HG03108 (cell line): ENCODE results near the gene GYPC.
"Not testable (repeated sequence)": the region's sequence is repeated elsewhere in the genome, so short reads cannot be mapped to it uniquely, and the experiment has no call there.

Experiments used
- ATAC-seq: cut with Tn5 transposase; IDR thresholded peaks from one replicate; pipeline ENCODE4 v1.9.1; 2021; ENCODE audit warnings: moderate library complexity; ENCODE audit not compliant: unreplicated experiment

The GYPC gene

DNA sequence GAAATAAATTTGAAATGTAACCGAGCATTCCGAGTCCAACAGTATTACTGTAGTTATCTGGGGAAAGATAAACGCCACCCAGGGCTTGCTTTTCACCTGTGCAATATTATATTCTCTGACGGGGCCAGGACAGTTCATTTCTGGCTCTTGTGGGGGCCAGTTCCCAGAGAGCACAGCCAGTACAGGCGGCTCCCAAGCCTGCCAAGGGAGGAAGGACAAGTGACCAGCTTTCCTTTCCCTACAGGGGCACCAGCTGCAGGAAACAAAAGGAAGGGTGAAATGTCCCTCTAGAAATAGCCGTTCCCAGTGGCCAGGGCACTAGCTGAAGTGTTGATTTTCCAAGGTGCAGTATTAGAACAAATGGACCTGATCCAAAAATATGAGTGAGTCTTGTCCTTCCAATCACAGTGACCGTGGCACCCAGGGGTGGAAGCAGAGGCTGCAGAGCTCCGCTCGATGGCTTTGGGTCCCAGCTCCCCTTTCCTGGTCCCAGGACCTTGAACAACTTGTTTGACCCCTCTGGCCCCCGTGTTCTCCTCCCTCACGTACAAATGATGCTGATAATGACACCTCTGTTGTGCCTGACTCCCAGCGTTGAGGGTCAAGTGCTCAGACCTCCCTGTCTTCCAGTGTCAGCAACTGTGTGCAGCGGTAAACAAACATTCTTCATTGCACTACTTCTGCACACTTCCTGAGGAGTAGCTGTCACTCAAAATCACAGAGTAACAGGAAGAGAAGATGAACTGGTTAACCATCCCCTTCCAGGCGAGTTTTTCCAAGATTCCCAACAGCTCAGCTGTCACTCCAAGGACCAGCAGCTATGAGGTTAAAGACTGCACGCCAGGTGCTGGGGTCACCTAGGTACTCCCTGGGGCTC, 40.9 kb downstream of the GYPC start:
- no peak for ATAC-seq

DNA sequence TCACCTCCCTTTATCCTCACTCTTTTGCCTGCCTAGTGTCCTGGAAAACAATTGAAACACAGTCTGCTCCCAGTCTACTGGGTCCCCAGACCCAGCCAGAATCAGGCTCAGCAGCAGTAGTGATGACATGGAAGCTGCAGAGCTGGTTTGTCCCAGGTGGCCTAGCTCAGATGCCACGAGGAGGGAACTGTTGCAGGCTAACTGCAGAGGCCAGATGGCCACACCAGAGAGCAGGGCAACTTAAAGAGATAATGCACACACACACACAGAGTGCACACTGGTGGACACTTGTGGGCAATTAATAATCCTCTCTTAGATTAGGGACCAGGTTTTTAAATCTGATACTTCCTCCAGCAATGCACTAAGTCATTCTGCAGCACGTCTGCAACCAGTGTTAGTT, 42.4 kb downstream of the GYPC start:
- ATAC-seq, result no peak

DNA sequence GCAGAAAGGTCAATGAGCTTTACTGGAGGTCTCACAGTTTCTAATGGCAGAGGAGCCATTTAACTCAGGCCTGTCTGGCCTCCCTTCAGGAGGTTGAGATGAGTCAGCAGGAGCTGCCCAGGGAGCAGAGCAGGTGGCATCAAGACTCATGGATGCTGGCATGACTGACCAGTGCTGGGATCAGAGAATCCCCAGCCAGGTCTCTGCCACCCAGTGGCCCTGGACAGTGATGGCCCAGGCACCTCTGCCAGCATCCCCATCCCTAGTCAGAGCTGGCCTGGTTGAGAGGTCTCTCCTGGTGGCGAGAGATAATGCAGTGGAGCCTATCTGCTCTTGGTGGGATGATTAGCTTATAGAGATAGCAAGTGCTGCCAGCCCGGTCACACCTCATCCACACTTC, 43.1 kb downstream of the GYPC start:
- ATAC-seq, result no peak

GRCh38 chr2:126699716-126700581, 44.0 kb downstream of the GYPC start:
- ATAC-seq, result no peak

- no peak for ATAC-seq
Observed at GRCh38 chr2:126700677-126701076, 44.7 kb downstream of the GYPC start.

- no peak for ATAC-seq
Observed at GRCh38 chr2:126703311-126703710, 47.4 kb downstream of the GYPC start.

GRCh38 chr2:126704434-126705160, 48.6 kb downstream of the GYPC start:
- ATAC-seq, result no peak

GRCh38 chr2:126707191-126707590, 51.2 kb downstream of the GYPC start:
- ATAC-seq, result no peak

DNA sequence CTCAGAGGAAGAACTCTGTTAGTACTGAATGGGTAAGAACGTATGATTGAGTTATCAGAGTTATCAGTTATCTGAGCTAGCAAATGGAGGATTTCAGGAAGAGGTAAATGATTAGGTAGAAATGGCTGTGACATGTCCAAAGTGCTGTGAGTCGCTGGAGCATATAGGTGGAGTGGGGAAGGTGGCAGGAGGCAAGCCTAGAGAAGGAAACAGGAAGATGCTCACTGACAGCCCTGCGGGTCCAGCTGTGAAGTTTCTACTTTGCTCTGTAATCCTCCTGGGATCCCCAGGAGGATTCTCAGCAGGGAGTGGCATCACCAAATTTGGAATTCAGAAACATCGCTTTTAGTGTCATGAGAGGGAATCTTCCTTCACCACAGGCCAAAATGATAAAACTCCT, 52.0 kb downstream of the GYPC start:
- ATAC-seq, result no peak

GRCh38 chr2:126714191-126714965, 58.4 kb downstream of the GYPC start:
- no peak for ATAC-seq

DNA sequence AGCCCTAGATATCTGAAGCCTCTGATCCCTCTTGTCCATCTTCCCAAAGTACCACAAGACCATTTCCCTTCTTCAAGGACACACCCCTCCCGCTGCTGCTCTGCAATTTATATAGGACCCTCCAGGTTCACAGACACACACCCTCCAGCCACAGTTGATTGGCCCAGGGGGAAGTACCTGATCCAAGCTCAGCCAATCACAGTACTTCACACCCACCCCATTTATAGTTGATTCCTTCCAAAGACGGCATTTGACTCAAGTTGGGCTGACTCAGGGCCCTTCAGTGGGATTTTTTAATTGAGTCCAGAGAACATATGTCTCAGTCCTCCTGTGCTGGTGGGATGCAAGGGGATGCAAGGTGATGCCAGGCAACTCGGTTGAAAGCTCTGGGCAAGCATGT, 59.2 kb downstream of the GYPC start:
- ATAC-seq, result no peak

GRCh38 chr2:126715576-126716406, 59.8 kb downstream of the GYPC start:
- ATAC-seq, result no peak

- not testable (repeated sequence) for ATAC-seq
Observed at GRCh38 chr2:126717277-126717676, 61.3 kb downstream of the GYPC start.

- ATAC-seq, result no peak
Observed at GRCh38 chr2:126717928-126718327, 62.0 kb downstream of the GYPC start.

DNA sequence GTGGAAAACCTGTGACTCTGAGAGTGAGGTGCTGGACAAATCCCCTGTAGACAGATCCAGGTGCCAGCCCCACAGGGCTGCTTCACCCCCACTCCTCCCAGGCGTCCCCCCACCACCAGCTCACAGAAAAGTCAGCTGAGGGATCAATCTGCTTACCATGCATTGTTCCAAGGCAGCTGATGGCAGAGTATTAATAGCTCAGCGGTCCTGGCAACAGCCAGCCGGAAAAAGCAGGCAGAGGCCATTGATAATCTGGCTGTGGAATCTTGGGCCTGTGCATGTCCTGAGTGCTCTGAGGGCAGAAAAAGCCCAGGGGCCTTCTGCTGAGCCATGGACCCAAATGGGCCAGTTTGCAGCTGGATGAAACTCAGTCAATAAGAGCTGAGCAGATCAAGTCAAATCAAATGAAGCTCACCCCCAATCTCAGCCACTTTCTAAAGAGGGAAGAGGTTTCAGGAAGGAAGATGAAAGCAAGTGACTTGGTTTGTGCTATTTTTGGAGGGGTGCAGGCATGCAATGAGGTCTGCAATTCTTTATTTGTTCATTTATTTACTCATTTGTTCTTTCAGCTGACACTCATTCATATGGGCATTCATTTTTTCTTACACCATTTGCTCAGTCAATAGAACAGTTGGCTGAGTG, 63.4 kb downstream of the GYPC start:
- ATAC-seq, result no peak

DNA sequence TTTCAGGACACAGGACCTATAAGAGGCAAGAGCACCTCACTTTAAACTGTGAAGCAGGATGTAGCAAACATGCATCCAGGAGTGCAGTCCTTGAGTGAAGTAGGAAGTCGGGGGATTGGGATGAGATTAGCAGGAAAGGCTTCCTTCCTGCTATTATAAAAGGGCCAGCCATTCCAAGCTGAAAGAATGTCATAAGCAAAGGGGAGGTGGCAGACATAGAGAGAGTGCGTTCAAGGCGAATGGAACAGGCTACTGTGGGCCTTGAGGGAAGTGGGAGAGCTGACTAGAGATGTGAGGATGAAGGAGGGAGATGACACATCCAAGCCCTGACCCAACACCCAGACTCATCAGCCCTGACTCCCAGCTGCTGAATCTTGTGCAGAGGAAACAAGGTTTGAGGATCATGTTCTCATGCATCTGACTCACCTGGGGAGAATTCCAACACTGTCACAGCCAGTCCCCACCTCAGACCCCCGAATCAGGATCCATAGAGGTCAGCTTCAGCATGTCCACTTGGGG, 63.9 kb downstream of the GYPC start:
- no peak for ATAC-seq

DNA sequence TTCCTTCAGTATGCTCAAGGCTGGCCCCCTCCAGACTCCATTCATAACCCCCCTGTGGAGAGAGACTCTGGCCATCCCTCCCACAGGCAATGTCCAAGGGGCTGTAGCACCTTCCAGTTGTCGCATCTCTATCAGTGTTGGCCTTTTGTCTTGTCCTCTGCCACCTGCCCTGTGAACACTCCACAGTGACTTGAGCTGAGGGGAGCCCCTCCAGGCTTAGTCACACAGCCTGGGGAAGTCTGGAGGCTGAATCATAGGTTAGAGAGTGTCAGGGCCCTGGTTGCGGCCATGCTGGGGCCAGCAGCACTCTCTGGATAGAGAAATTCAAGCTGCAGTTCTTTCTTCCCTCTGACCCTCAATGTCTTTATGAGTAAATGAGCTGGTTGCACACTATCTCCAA, 64.7 kb downstream of the GYPC start:
- no peak for ATAC-seq

DNA sequence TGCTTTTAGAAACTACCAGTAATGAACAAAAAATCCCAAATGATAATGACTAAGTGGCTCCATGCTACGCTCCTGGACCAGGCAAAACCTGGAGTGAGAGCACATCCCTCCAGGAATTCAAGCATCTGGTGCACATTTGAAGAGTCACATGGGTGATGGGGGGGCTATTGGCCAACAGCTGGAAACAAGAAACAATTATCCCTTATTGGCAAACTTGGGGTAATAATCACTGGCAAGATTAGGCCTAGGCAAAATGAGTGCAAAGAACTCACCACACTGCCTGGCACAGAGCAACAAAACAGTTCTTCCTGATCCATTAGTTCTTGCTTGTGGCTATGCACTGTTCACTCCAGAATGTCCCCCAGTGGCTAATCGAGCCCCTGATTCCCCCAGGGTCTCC, 66.1 kb downstream of the GYPC start:
- no peak for ATAC-seq

- no peak for ATAC-seq
Observed at GRCh38 chr2:126722546-126722945, 66.6 kb downstream of the GYPC start.
